GM18505 (cell line): ENCODE measurements around the gene ANKRD13A.

Source experiments
- ATAC-seq: cut with Tn5 transposase; IDR thresholded peaks from one replicate; pipeline ENCODE4 v1.9.1; 2021; ENCODE audit not compliant: unreplicated experiment
- POLR2A ChIP-seq: IDR thresholded peaks from 4 replicates; pipeline ENCODE4 v1.6.1; 2011; ENCODE audit warnings: borderline replicate concordance; ENCODE audit not compliant: insufficient read depth, insufficient read length; ENCODE audit errors: extremely low read depth

Gene ANKRD13A

GRCh38 chr12:109998904-109999648 lies at the start of gene ANKRD13A:
ANKRD13A (plus strand) TSS chr12:109999430; CDS start chr12:109999689, 259 bp downstream.
- TF ChIP-seq POLR2A: peak; percentile 98
- peak; percentile 44 for ATAC-seq

GRCh38 chr12:109950625-109951024 lies 48.6 kb upstream of the ANKRD13A start:
- no peak for ATAC-seq
- TF ChIP-seq POLR2A: no peak

GRCh38 chr12:109951136-109951535 lies 48.1 kb upstream of the ANKRD13A start:
- ATAC-seq: no peak
- TF ChIP-seq POLR2A: no peak

- no peak for ATAC-seq
- no peak for TF ChIP-seq POLR2A
Observed at GRCh38 chr12:109951751-109952150, 47.5 kb upstream of the ANKRD13A start.

GRCh38 chr12:109952160-109952858 lies 46.9 kb upstream of the ANKRD13A start:
- no peak for ATAC-seq
- TF ChIP-seq POLR2A: no peak

GRCh38 chr12:109952873-109953272 lies 46.4 kb upstream of the ANKRD13A start:
- ATAC-seq: no peak
- TF ChIP-seq POLR2A: no peak

- ATAC-seq: no peak
Observed at GRCh38 chr12:109953656-109954055, 45.6 kb upstream of the ANKRD13A start.

GRCh38 chr12:109958374-109958773 lies 40.9 kb upstream of the ANKRD13A start:
- ATAC-seq: no peak
- no peak for TF ChIP-seq POLR2A

More at GRCh38 chr12:109953656-109954055, 45.6 kb upstream of the ANKRD13A start:
- TF ChIP-seq POLR2A: no peak

GRCh38 chr12:109959411-109960093 lies 39.7 kb upstream of the ANKRD13A start:
- ATAC-seq: no peak
- no peak for TF ChIP-seq POLR2A

GRCh38 chr12:109961201-109961600 lies 38.0 kb upstream of the ANKRD13A start:
- no peak for ATAC-seq
- TF ChIP-seq POLR2A: no peak

GRCh38 chr12:109961612-109962011 lies 37.6 kb upstream of the ANKRD13A start:
- TF ChIP-seq POLR2A: no peak

GRCh38 chr12:109962398-109962797 lies 36.8 kb upstream of the ANKRD13A start:
- no peak for TF ChIP-seq POLR2A
- ATAC-seq: no peak

More at GRCh38 chr12:109961612-109962011, 37.6 kb upstream of the ANKRD13A start:
- no peak for ATAC-seq

- no peak for TF ChIP-seq POLR2A
- no peak for ATAC-seq
Observed at GRCh38 chr12:109963330-109963729, 35.9 kb upstream of the ANKRD13A start.
